Measurements from ENCODE around the gene AOPEP.

The AOPEP gene

DNA sequence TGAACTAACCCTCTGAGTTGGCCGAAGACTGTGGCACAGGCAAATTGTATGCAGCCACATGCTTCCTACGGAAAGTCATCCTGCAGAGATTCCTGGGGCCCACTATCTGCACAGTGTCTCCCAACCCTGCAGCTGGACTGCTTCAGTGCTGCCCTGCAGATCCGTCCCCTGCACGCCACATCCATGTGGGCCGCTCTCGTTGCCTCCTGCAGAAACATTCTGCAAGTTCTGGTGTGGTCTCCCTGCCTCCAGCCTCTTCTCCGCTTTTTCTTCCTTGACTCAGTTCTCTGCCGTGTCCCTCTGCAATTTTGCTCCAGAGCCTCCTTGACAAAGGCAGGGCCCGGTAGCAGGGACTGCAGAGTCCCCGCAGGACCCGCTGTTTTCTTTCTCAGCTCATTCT, 249.0 kb downstream of the AOPEP start:
- no peak for DNase-seq

GRCh38 chr9:94976077-94976476, 249.6 kb downstream of the AOPEP start:
- DNase-seq = no peak

GRCh38 chr9:94977416-94977815, 250.9 kb downstream of the AOPEP start:
- no peak for DNase-seq

DNA sequence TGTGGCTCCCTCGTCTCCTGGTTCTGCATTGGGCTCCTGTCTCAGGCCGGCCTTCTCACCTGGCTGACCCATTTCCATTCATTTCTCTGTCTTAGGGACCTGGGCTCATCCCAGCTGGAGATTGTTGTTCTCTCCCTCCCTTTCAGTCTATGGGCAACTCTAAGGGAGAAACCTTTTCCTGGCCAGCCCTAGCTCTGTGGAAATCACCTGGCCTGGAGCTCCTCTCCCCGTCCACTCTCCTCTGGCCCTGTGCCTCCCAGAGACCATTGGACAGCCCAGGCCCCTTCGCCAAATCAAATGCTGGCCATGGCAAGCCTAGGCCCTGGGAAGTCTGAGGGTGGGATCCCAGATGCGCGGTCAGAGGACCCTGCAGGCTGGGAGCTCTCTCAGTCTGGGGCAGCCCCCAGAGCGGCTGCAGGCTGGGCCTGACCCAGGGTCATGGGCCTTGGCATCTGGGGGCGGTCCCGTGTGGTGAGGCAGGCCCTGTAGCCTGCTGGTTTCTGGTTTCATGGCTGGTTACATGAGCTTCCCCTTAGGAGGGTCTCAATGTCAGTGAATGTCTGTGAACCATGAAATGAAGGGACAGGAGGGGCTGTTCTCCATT, 253.5 kb downstream of the AOPEP start:
- no peak for DNase-seq

- no peak for DNase-seq
Observed at GRCh38 chr9:94980947-94981722, 254.6 kb downstream of the AOPEP start.

GRCh38 chr9:94981723-94982090, 255.2 kb downstream of the AOPEP start:
- DNase-seq = no peak

GRCh38 chr9:94982211-94982610, 255.7 kb downstream of the AOPEP start:
- no peak for DNase-seq

- no peak for DNase-seq
Observed at GRCh38 chr9:94983552-94983951, 257.1 kb downstream of the AOPEP start.

DNA sequence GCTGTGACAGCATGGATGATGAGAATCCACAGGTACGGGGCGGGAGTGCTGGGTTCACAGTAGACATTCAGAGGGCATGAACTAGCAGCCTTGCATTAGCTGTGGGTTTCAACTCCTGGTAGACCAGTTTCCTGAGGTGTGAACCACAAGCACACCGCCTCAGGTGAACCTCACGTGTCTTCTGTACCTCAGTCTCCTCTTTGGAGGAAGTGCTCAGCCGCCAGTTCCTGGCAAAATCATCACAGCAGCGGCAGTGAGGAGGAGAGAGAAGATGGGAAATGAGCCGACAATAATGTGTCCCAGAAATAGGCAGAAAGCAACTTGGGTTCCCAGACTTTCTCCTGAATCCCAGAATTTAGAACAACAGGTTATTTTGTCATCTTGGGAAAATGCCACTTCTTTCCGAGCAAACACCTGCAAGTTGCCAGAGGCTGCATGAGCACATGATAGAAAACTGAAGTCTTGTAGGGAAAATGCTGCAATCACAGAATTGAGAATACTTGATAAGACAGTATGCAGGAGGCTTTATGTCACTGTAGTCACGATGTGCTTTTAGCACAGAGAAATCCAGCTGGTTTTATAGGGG, 258.5 kb downstream of the AOPEP start:
- no peak for DNase-seq

DNA sequence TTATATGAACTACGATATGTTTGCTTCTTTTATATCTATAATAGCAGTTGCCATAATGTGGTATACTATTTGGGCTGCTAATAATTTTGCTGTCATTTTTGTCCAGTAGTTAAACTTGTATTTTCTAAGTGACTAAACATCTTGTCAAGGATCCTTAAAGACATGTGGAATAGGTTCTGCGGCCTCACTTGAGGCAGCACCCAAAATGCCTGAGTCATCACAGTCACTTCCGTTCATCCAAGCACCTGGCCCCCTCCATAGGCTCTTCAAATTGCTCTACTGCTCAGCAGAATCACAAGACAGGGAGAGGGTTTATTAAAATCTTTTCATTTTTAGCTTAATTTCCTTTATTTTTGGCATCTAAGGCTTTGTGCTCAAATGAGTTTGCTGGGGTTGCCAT, 259.1 kb downstream of the AOPEP start:
- no peak for DNase-seq

DNA sequence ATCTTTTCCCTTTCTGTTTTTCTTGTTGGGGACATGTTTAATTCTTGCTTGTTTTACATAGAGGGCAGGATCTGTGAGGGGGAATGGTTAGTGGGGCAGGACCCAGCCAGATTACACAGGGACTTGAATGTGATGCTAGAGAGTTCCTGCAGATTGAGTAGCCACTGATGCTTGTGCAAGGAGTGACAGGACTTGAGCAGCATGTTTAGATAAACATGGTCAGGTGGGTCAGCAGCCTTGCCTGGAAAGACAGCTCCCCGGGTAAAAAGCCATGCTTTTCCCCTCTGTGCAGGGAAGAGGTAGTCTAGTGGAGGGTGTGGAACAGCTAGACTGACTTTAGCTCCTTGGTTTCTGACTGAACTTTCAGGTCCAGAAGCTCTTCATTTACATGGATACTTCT, 261.2 kb downstream of the AOPEP start:
- no peak for DNase-seq

- no peak for DNase-seq
Observed at GRCh38 chr9:94990897-94991561, 264.5 kb downstream of the AOPEP start.

- no peak for DNase-seq
Observed at GRCh38 chr9:94991961-94992907, 265.7 kb downstream of the AOPEP start.

DNA sequence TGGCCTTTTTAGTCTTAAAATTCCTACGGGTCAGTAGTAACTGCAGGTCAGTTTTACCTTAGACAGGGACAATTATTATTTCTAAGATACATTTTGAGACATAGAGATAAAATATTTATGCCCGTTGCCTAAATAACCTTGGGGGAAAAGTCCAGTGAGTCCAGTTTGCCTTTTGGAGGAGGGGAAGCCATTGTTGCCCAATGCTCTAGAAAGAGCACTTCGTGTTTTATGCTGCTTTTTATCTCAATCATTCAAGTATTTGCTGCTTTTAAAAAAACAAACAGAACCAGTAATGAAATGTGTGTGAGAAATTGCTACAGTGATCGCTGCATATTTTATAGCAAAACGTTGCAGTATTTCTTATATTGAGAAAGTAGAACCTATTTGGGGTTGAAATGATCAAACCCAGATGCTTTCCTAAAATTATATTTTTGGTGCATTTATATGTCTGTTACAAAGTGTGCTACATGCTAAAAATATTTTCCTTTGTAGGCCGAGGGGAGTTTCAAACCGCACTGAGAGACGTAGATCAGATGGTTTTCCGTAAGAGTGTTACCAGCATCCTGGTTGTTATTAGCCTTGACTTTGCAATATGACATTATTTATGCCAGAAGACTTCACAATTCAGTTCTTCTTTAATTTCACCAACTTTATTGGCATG, 266.8 kb downstream of the AOPEP start:
- DNase-seq = no peak

- DNase-seq = no peak
Observed at GRCh38 chr9:94993821-94994165, 267.3 kb downstream of the AOPEP start.

- DNase-seq = no peak
Observed at GRCh38 chr9:94995048-94995693, 268.7 kb downstream of the AOPEP start.

DNA sequence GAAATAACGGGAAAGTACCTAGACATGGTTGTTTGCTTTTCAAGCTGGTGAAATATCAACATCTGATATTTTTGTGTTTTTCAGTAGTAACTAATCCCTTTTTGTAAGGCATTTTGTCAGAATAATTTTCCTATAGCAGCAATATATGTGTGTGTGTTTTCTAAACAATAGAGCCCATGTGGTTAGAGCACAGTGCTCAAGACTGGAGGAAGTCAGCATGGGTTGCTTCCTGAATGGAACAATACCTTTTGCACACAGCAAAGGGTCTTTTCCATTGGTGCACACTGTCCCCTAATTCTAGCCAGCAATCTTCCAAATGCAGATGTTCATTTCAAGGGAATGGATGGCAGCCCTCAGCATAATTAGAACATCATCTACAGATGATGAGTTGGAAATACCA, 270.1 kb downstream of the AOPEP start:
- DNase-seq = no peak

- DNase-seq = no peak
Observed at GRCh38 chr9:94997727-94998126, 271.2 kb downstream of the AOPEP start.

- no peak for DNase-seq
Observed at GRCh38 chr9:94999832-95000231, 273.3 kb downstream of the AOPEP start.

DNA sequence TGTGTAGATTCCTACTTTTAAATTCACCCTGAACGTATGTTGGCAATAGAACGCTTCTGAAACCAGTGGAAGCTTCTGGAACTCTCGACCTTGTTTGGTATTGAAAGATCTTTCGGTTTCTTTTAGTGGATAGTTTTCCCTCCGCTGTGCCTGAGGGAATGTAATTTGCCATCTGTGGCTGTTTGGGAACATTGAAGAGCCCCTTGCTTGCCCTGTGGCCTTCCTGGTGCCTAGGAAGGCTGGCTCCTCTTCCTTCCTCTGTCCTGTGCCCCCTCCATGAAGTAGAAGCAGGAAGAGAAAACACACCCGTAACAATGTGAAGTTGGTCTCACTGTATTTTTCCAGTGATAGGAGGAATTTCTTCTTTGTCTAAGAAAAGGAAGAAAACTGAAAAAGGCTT, 274.3 kb downstream of the AOPEP start:
- DNase-seq = no peak

DNA sequence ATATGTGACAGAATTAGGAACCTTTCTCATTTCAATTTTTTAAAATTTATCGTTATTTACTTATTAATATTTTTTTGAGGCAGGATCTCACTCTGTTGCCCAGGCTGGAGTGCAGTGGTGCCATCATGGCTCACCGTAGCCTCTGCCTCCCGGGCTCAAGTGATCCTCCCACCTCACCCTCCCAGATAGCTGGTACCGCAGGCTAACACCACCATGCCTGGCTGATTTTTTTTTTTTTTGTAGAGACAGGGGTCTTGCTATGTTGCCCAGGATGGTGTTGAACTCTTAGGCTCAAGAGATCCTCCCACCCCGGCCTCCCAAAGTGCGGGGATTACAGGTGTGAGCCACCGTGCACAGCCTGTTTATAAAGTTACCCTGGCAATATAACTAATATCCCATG, 275.2 kb downstream of the AOPEP start:
- DNase-seq = no peak
